IMR-90 (cell line): ENCODE measurements around the gene ACTR3C. TPM values are rescaled to one million over a fixed set of nuclear protein-coding genes. Genes with fewer than 3 reads are reported as not detected.

ENCODE experiments used
- ATAC-seq: fragments of 200-7000 bp; cut with Tn5 transposase; 2 replicates; pipeline ENCODE4 v1.9.1; 2020; ENCODE audit warnings: low read depth, mild to moderate bottlenecking, moderate library complexity
- BruUV-seq: library from RNA; stranded (reverse); fragments of 400-500 nt; replicated peaks from 2 replicates; lab custom pipeline; 2021; lab: Mats Ljungman, UMichigan
- CTCF ChIA-PET: fragments of 300-600 bp; formaldehyde crosslinking; extraction: SDS; loops from one replicate; lab custom pipeline; 2021; ENCODE audit warnings: antibody characterized with exemption; lab: Yijun Ruan, JAX
- POLR2A ChIA-PET: fragments of 300-600 bp; sonication (Branson Sonifier 250); formaldehyde crosslinking; loops from one replicate; lab custom pipeline; 2022; ENCODE audit warnings: antibody characterized with exemption; ENCODE audit not compliant: unreplicated experiment; lab: Charles Lee
- DNase-seq: peaks from one replicate; pipeline ENCODE4 v3.0.0; 2013
- H2AFZ ChIP-seq: replicated peaks from 2 replicates; pipeline ENCODE3; 2013; ENCODE audit warnings: low read length, mild to moderate bottlenecking; ENCODE audit not compliant: poor library complexity
- H2AK5ac ChIP-seq: 2 replicates; pipeline ENCODE4 v1.6.1; 2013; ENCODE audit warnings: low read depth, low read length, inconsistent platforms
- H2AK9ac ChIP-seq: replicated peaks from 2 replicates; pipeline ENCODE3; 2013; ENCODE audit warnings: mild to moderate bottlenecking, low read depth, low read length, moderate library complexity; ENCODE audit not compliant: poor library complexity
- H2BK120ac ChIP-seq: 2 replicates; pipeline ENCODE4 v1.6.1; 2013; ENCODE audit warnings: low read depth, low read length, inconsistent platforms
- H2BK15ac ChIP-seq: 3 replicates; pipeline ENCODE4 v1.6.1; 2013; ENCODE audit warnings: low read depth, low read length, inconsistent platforms
- H2BK20ac ChIP-seq: 2 replicates; pipeline ENCODE4 v1.6.1; 2013; ENCODE audit warnings: low read depth, mild to moderate bottlenecking, inconsistent platforms, low read length, moderate library complexity
- H2BK5ac ChIP-seq: 2 replicates; pipeline ENCODE4 v1.6.1; 2013; ENCODE audit warnings: mild to moderate bottlenecking, low read depth, low read length, inconsistent platforms; ENCODE audit not compliant: poor library complexity, severe bottlenecking
- H3K14ac ChIP-seq: replicated peaks from 2 replicates; pipeline ENCODE4 v1.6.1; 2013; ENCODE audit warnings: low read depth, low read length, inconsistent platforms
- H3K18ac ChIP-seq: 2 replicates; pipeline ENCODE4 v1.6.1; 2013; ENCODE audit warnings: low read depth, low read length, control low read depth
- H3K23ac ChIP-seq: 2 replicates; pipeline ENCODE4 v1.6.1; 2013; ENCODE audit warnings: low read depth, low read length, inconsistent platforms
- H3K27ac ChIP-seq: 2 replicates; pipeline ENCODE4 v1.5.1; 2013; ENCODE audit warnings: mild to moderate bottlenecking, control low read depth, low read length; ENCODE audit not compliant: insufficient read depth
- H3K27me3 ChIP-seq: 2 replicates; pipeline ENCODE4 v1.6.1; 2013; ENCODE audit warnings: low read length; ENCODE audit not compliant: control insufficient read depth, insufficient read depth
- H3K36me3 ChIP-seq: 2 replicates; pipeline ENCODE4 v1.6.1; 2013; ENCODE audit warnings: low read length, mixed read lengths; ENCODE audit not compliant: control insufficient read depth, insufficient read depth
- H3K4ac ChIP-seq: 2 replicates; pipeline ENCODE4 v1.6.1; 2013; ENCODE audit warnings: low read depth, low read length, inconsistent platforms
- H3K4me1 ChIP-seq: 2 replicates; pipeline ENCODE4 v1.6.1; 2013; ENCODE audit warnings: low read length, mixed read lengths; ENCODE audit not compliant: control insufficient read depth, insufficient read depth
- H3K4me2 ChIP-seq: 2 replicates; pipeline ENCODE4 v1.6.1; 2013; ENCODE audit warnings: low read depth, mild to moderate bottlenecking, control low read depth, low read length, moderate library complexity
- H3K4me3 ChIP-seq: 2 replicates; pipeline ENCODE4 v1.5.1; 2013; ENCODE audit warnings: low read depth, mild to moderate bottlenecking, control low read depth, low read length, moderate library complexity; ENCODE audit not compliant: insufficient read depth
- H3K56ac ChIP-seq: 2 replicates; pipeline ENCODE4 v1.6.1; 2013; ENCODE audit warnings: low read length, inconsistent platforms; ENCODE audit not compliant: insufficient read depth; ENCODE audit errors: extremely low read depth
- H3K79me1 ChIP-seq, 2 experiments: 2 replicates each; pipeline ENCODE4 v1.6.1; 2013; ENCODE audit warnings: low read length in 2 of 2, inconsistent platforms in 1 of 2, low read depth in 1 of 2
- H3K9ac ChIP-seq: 2 replicates; pipeline ENCODE4 v1.6.1; 2013; ENCODE audit warnings: low read depth, low read length, control low read depth
- H3K9me1 ChIP-seq: 2 replicates; pipeline ENCODE4 v1.6.1; 2013; ENCODE audit warnings: low read length, inconsistent platforms; ENCODE audit not compliant: insufficient read depth
- H3K9me3 ChIP-seq: 2 replicates; pipeline ENCODE4 v1.6.1; 2013; ENCODE audit warnings: low read length; ENCODE audit not compliant: control insufficient read depth, insufficient read depth
- H4K20me1 ChIP-seq: 2 replicates; pipeline ENCODE4 v1.6.1; 2013; ENCODE audit warnings: low read length, inconsistent platforms; ENCODE audit not compliant: insufficient read depth
- H4K5ac ChIP-seq: 2 replicates; pipeline ENCODE4 v1.6.1; 2013; ENCODE audit warnings: mild to moderate bottlenecking, low read depth, low read length, control low read depth
- H4K8ac ChIP-seq, 2 experiments: 2 replicates each; pipeline ENCODE4 v1.6.1; 2013; ENCODE audit warnings: low read depth in 2 of 2, low read length in 2 of 2, control low read depth in 1 of 2, inconsistent platforms in 1 of 2
- H4K91ac ChIP-seq: 2 replicates; pipeline ENCODE4 v1.6.1; 2013; ENCODE audit warnings: low read depth, low read length, inconsistent platforms; ENCODE audit not compliant: insufficient read depth
- MAZ ChIP-seq: IDR thresholded peaks from 2 replicates; pipeline ENCODE4 v1.6.1; 2012; ENCODE audit warnings: low read depth, mild to moderate bottlenecking, low read length, improper control_type of control experiment, moderate library complexity, borderline replicate concordance
- MXI1 ChIP-seq: IDR thresholded peaks from 2 replicates; pipeline ENCODE4 v1.6.1; 2012; ENCODE audit warnings: low read depth, mild to moderate bottlenecking, low read length, moderate library complexity, borderline replicate concordance
- RCOR1 ChIP-seq: IDR thresholded peaks from 2 replicates; pipeline ENCODE4 v1.6.1; 2012; ENCODE audit warnings: mild to moderate bottlenecking, low read length, improper control_type of control experiment; ENCODE audit not compliant: insufficient replicate concordance
- WGBS, 2 experiments: methylation state at CpG; one replicate each; pipeline versions ENCODE4 v1.1.5 to v1.1.7; 2013; ENCODE audit warnings: missing lambda C conversion rate in 2 of 2; ENCODE audit not compliant: insufficient read length in 1 of 2; ENCODE audit errors: extremely low coverage in 2 of 2; 5-methylcytosine and 5-hydroxymethylcytosine counted together
- dilution Hi-C: fragments of 300-500 bp; cut with HindIII; formaldehyde crosslinking; loops from one replicate; pipeline ENCODE4 v1.14.3; 2018; ENCODE audit warnings: low sequenced_read_pairs; ENCODE audit not compliant: unreplicated experiment
- in situ Hi-C: fragments of 300-500 bp; cut with MboI; formaldehyde crosslinking; loops from 3 replicates; pipeline ENCODE4 v1.14.3; 2019; ENCODE audit warnings: low sequenced_read_pairs, inconsistent platforms, mixed read lengths
- intact Hi-C: fragments of 100-400 bp; cut with micrococcal nuclease; formaldehyde crosslinking; loops from 2 replicates; pipeline ENCODE4 v1.10.0; 2022
- polyA plus RNA-seq, 3 experiments: library from polyadenylated mRNA; depleted of rRNA; stranded (reverse); fragments of >200 nt; gene quantifications; 2 replicates each; pipeline ENCODE4 v1.2.3, GENCODE V29; 2012; ENCODE audit warnings: low replicate concordance in 1 of 3
- total RNA-seq: library from RNA; depleted of rRNA; stranded (reverse); fragments of >200 nt; gene quantifications from 2 replicates; pipeline ENCODE4 v1.2.3, GENCODE V29; 2012

The ACTR3C gene
- total and polyA plus RNA-seq, 2 of the 4 experiments (the other 2 are of a cell fraction): not detected

- Histone ChIP-seq H3K9ac (no peak overlapping the region), H4K20me1 (peaks cover 5% of the 10 kb centered on the region), H4K91ac (no peak overlapping the region), H2BK120ac (no peak overlapping the region), H3K27me3 (peaks cover 2% of the 10 kb centered on the region; the same call in 1 of the 2 replicates), H3K18ac (no peak overlapping the region), H2BK20ac (no peak overlapping the region), H2BK15ac (no peak overlapping the region), H3K4me3 (no peak overlapping the region), H3K4me1 (peaks cover 12% of the 10 kb centered on the region), H4K5ac (no peak overlapping the region), H2AK9ac (no peak overlapping the region), H3K79me1 (peaks cover 6 to 17% of the 10 kb centered on the region in 2 experiments; a peak in 3 of 4 replicates), H2BK5ac (no peak overlapping the region), H3K27ac (no peak overlapping the region), H3K4me2 (no peak overlapping the region), H3K9me1 (no peaks in the 10 kb centered on the region), H3K56ac (no peak overlapping the region), H4K8ac (no peak overlapping the region), H3K4ac (no peak overlapping the region), H3K23ac (no peak overlapping the region), H2AK5ac (no peak overlapping the region), H3K9me3 (no peaks in the 10 kb centered on the region), H3K36me3 (peaks cover 5% of the 10 kb centered on the region; the same call in 1 of the 2 replicates), H3K14ac (no peak overlapping the region), H2AFZ (no peak overlapping the region)
- TF ChIP-seq MAZ (no peak), RCOR1 (no peak), MXI1 (no peak)
- intact Hi-C loops: no loop called here
- in situ Hi-C loops: no loop called here
- no peak for DNase-seq
- ATAC-seq: no peak
- BruUV-seq: no TSS peak
- dilution Hi-C loops: no loop called here
- WGBS, 2 experiments: 100% methylated on average over 1 of the region's 5 CpGs; no CpG with 5 or more reads in 1 of the 2 experiments
- POLR2A ChIA-PET: no interaction called here
- CTCF ChIA-PET: no interaction called here
Measured at GRCh38 chr7:150365673-150366398, 42.5 kb upstream of the ACTR3C start.
